Prostate gland (tissue), 2 donors: ENCODE results near the gene ATXN1. TPM values are rescaled to one million over a fixed set of nuclear protein-coding genes. Genes with fewer than 3 reads are reported as not detected.
"Not testable (repeated sequence)": the region's sequence is repeated elsewhere in the genome, so short reads cannot be mapped to it uniquely, and the experiment has no call there.

Experiments
- DNase-seq: peaks from one replicate; pipeline ENCODE4 v3.0.0-alpha.2; 2019; ENCODE audit warnings: low spot score
- H3K27ac ChIP-seq, 2 donors: fragments of 200-600 bp; sonication (generic); 2 replicates each; pipeline ENCODE4 v1.5.1; 2017 to 2019
- H3K27me3 ChIP-seq: fragments of 200-600 bp; sonication (generic); replicated peaks from 2 replicates; pipeline ENCODE4 v1.5.1; 2019; ENCODE audit not compliant: insufficient read depth
- H3K36me3 ChIP-seq, 2 donors: fragments of 200-600 bp; sonication (generic); 1 replicate in 1 of 2; 2 replicates in 1 of 2; pipeline versions ENCODE4 v1.5.1 to v1.8.1; 2017 to 2019
- H3K4me1 ChIP-seq: fragments of 200-600 bp; sonication (generic); replicated peaks from 2 replicates; pipeline ENCODE4 v1.5.1; 2019
- H3K4me3 ChIP-seq, 2 donors: fragments of 200-600 bp; sonication (generic); 2 replicates each; pipeline ENCODE4 v1.5.1; 2017 to 2019
- H3K9me3 ChIP-seq: fragments of 200-600 bp; sonication (generic); 2 replicates; pipeline ENCODE4 v1.5.1; 2017
- POLR2A ChIP-seq: fragments of 450-650 bp; IDR thresholded peaks from one replicate; pipeline ENCODE4 v1.6.1; 2016; ENCODE audit warnings: antibody characterized with exemption, mild to moderate bottlenecking
- POLR2AphosphoS5 ChIP-seq: sonication (generic); formaldehyde crosslinking; IDR thresholded peaks from one replicate; pipeline ENCODE4 v1.6.1; 2017; ENCODE audit warnings: antibody characterized with exemption
- WGBS: methylation state at CpG from one replicate; pipeline ENCODE4 v1.1.5; 2018; 5-methylcytosine and 5-hydroxymethylcytosine counted together
- intact Hi-C: fragments of 100-400 bp; cut with DNase I; formaldehyde crosslinking; loops from one replicate; pipeline ENCODE4 v1.14.2; 2022
- total RNA-seq, 2 donors: library from RNA; depleted of rRNA; stranded (reverse); fragments of >200 nt; gene quantifications; one replicate each; pipeline ENCODE4 v1.1.0, GENCODE V29; 2016
- TF ChIP-seq, protein P1 (sequence below), 4 experiments: fragments of 200-600 bp in 2 of 4; fragments of 450-650 bp in 2 of 4; sonication (generic) in 2 of 4; IDR thresholded peaks; 1 replicate in 3 of 4; 2 replicates in 1 of 4; pipeline ENCODE4 v1.5.1; 2016 to 2019; ENCODE audit warnings: antibody characterized with exemption in 4 of 4, mild to moderate bottlenecking in 2 of 4, moderate library complexity in 2 of 4

Gene ATXN1
- total RNA-seq, 2 donors from 2014 or later: 28.5 to 89.0 TPM

GRCh38 chr6:16712255-16712930, 48.9 kb downstream of the ATXN1 start:
- Histone ChIP-seq H3K9me3 (no peaks in the 10 kb centered on the region), H3K4me3 (no peak overlapping the region), H3K4me1 (no peaks in the 10 kb centered on the region), H3K36me3 (no peaks in the 10 kb centered on the region), H3K27me3 (no peaks in the 10 kb centered on the region), H3K27ac (peak overlapping the region; percentile 42 to 53)
- intact Hi-C loops: no loop called here
- 20% methylated on average over 12 of the region's 12 CpGs for WGBS
- DNase-seq: no peak
- no peak for TF ChIP-seq POLR2A
- TF ChIP-seq, protein P1, sequence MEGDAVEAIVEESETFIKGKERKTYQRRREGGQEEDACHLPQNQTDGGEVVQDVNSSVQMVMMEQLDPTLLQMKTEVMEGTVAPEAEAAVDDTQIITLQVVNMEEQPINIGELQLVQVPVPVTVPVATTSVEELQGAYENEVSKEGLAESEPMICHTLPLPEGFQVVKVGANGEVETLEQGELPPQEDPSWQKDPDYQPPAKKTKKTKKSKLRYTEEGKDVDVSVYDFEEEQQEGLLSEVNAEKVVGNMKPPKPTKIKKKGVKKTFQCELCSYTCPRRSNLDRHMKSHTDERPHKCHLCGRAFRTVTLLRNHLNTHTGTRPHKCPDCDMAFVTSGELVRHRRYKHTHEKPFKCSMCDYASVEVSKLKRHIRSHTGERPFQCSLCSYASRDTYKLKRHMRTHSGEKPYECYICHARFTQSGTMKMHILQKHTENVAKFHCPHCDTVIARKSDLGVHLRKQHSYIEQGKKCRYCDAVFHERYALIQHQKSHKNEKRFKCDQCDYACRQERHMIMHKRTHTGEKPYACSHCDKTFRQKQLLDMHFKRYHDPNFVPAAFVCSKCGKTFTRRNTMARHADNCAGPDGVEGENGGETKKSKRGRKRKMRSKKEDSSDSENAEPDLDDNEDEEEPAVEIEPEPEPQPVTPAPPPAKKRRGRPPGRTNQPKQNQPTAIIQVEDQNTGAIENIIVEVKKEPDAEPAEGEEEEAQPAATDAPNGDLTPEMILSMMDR (IDR thresholded peaks at IDR 0.05): no peak
- TF ChIP-seq POLR2AphosphoS5: no peak

- TF ChIP-seq, protein P1 (IDR thresholded peaks at IDR 0.05): no peak
- H3K4me3 ChIP-seq: no peak overlapping the region
- H3K9me3 ChIP-seq: no peaks in the 10 kb centered on the region
- H3K27ac ChIP-seq: peak overlapping the region in 1 of 2 donors; percentile 53
- no peaks in the 10 kb centered on the region for H3K27me3 ChIP-seq
- no peaks in the 10 kb centered on the region for H3K4me1 ChIP-seq
- intact Hi-C loops: no loop called here
- no peaks in the 10 kb centered on the region for H3K36me3 ChIP-seq
- WGBS: 81% methylated on average over 8 of the region's 8 CpGs
- DNase-seq: no peak
Measured at GRCh38 chr6:16711546-16712254, 49.6 kb downstream of the ATXN1 start.

DNA sequence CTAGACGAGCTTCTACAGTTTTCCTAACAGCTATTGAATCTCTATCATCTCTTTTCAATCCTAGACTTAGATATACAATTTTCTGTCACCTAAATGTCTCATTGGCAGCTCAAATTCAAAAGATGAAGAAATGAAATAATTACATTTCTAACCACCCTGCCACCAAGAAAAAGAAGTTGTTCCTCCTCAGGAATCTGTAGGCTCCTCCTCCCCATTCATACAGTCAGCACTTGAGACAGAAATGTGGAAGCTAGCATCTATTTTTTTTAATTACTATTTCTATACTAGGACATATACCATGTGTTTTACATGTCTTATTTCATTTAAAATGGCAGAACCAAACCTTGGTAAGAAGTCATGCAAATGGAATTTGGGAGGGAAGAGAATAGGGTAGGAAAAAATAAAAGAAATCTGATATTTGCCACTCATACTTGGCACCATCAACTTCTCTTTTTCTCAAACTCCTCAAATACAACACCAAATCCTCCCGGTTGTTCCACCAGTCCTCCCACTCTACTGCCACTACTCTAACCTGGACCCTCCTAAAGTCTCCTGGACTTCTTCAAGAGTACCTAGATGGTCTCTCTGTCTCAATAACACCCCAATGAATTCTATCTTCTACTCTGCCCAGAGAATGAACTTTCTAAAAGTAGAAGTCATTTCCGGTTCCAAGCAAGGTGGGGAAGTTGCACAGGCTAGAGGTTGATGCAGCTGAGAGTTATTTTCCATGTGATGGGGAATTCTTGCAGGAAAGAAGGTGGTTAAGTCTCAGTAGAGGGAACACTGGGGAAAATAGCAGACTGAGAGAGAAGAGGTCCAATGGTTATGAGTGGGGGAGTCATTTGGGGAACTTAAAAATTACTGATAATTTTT, 54.1 kb downstream of the ATXN1 start:
- TF ChIP-seq, protein P1 (IDR thresholded peaks at IDR 0.05): no peak
- no peak for TF ChIP-seq POLR2AphosphoS5
- TF ChIP-seq POLR2A: no peak
- Histone ChIP-seq H3K9me3 (no peaks in the 10 kb centered on the region), H3K27me3 (no peaks in the 10 kb centered on the region), H3K27ac (no peak overlapping the region), H3K4me1 (no peaks in the 10 kb centered on the region), H3K36me3 (no peaks in the 10 kb centered on the region), H3K4me3 (no peak overlapping the region)
- DNase-seq: no peak
- 88% methylated on average over 3 of the region's 3 CpGs for WGBS
- intact Hi-C loops: loop anchor here (10.0 kb wide), 1 partner anchor 48 kb away; no protein-coding TSS in a partner anchor

DNA sequence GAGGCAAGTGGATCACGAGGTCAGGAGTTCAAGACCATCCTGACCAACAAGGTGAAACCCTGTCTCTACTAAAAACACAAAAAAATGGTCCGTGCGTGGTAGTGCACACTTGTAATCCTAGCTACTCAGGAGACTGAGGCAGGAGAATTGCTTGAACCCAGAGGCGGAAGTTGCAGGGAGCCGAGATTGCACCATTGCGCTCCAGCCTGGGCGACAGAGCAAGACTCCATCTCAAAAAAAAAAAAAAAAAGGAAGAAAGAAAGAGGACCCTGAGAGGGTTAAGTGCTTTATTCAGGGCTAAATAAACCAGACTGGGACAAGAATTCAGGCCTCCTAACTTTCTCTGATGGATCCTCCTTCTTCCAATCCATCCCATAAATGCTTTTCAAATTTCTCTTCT, 54.8 kb downstream of the ATXN1 start:
- not testable (repeated sequence) for H3K4me1 ChIP-seq, H3K27me3 ChIP-seq, H3K36me3 ChIP-seq, H3K4me3 ChIP-seq, H3K9me3 ChIP-seq, H3K27ac ChIP-seq, DNase-seq
- intact Hi-C loops: loop anchor here (10.0 kb wide), 1 partner anchor 48 kb away; no protein-coding TSS in a partner anchor
- 94% methylated on average over 7 of the region's 7 CpGs for WGBS

DNA sequence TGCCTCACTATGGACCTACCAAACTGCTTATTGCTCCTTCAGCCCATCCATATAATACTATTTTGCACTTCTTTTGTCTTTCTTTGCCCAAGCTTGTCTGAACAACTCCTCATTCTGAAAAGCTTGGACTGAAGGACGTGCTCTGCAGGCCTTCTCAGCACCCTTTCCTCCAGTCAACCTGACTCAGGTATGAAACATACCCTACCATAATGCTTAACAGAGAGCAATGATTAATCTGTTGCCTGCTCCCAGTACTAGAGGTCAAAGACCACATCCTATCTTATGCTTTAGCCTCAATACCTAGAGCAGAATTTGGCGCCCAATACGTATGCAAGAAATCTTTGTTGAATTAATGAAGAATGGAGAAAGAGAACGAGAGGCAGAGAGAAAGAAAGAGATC, 55.2 kb downstream of the ATXN1 start:
- no peak for DNase-seq
- H3K36me3 ChIP-seq: no peaks in the 10 kb centered on the region
- no peaks in the 10 kb centered on the region for H3K4me1 ChIP-seq
- WGBS: 90% methylated on average over 4 of the region's 4 CpGs
- H3K27me3 ChIP-seq: no peaks in the 10 kb centered on the region
- no peaks in the 10 kb centered on the region for H3K9me3 ChIP-seq
- TF ChIP-seq POLR2AphosphoS5: no peak
- H3K4me3 ChIP-seq: no peak overlapping the region
- intact Hi-C loops: loop anchor here (10.0 kb wide), 1 partner anchor 49 kb away; no protein-coding TSS in a partner anchor
- no peak overlapping the region for H3K27ac ChIP-seq
